ENCODE results near the gene THSD7A.
A peak's percentile ranks its signal among the peaks of the same experiment; 100 is the strongest.

The THSD7A gene

GRCh38 chr7:11376529-11376928 lies 455.5 kb downstream of the THSD7A start:
- Histone ChIP-seq H3K27me3 (replicated peaks; ENCODE audit: control insufficient read depth, insufficient read depth, low read length) (no peaks in the 10 kb centered on the region), H3K36me3 (ENCODE audit: control insufficient read depth, insufficient read depth, low read length) (no peaks in the 10 kb centered on the region), H3K4me3 (replicated peaks; ENCODE audit: low read depth, low read length) (no peak overlapping the region)
- no peak for TF ChIP-seq CTCF (IDR thresholded peaks at IDR 0.05; ENCODE audit: insufficient read depth, low read length, poor library complexity, severe bottlenecking)
- no peak for DNase-seq (ENCODE audit: extremely low read depth, insufficient read length)

GRCh38 chr7:11374629-11375028 lies 457.4 kb downstream of the THSD7A start:
- no peak for DNase-seq (ENCODE audit: extremely low read depth, insufficient read length)
- Histone ChIP-seq H3K27me3 (replicated peaks; ENCODE audit: control insufficient read depth, insufficient read depth, low read length) (no peaks in the 10 kb centered on the region), H3K36me3 (ENCODE audit: control insufficient read depth, insufficient read depth, low read length) (no peaks in the 10 kb centered on the region), H3K4me3 (replicated peaks; ENCODE audit: low read depth, low read length) (no peak overlapping the region)
- TF ChIP-seq CTCF (IDR thresholded peaks at IDR 0.05; ENCODE audit: insufficient read depth, low read length, poor library complexity, severe bottlenecking): no peak

- Histone ChIP-seq H3K27me3 (replicated peaks; ENCODE audit: control insufficient read depth, insufficient read depth, low read length) (no peaks in the 10 kb centered on the region), H3K4me3 (replicated peaks; ENCODE audit: low read depth, low read length) (no peak overlapping the region), H3K36me3 (ENCODE audit: control insufficient read depth, insufficient read depth, low read length) (no peaks in the 10 kb centered on the region)
- peak; percentile 58 for TF ChIP-seq CTCF (IDR thresholded peaks at IDR 0.05; ENCODE audit: insufficient read depth, low read length, poor library complexity, severe bottlenecking)
- DNase-seq (ENCODE audit: extremely low read depth, insufficient read length): no peak
Measured at GRCh38 chr7:11373546-11374142, 458.4 kb downstream of the THSD7A start.

- H3K36me3 ChIP-seq (ENCODE audit: control insufficient read depth, insufficient read depth, low read length): no peaks in the 10 kb centered on the region
- no peak for TF ChIP-seq CTCF (IDR thresholded peaks at IDR 0.05; ENCODE audit: insufficient read depth, low read length, poor library complexity, severe bottlenecking)
- no peak for DNase-seq (ENCODE audit: extremely low read depth, insufficient read length)
- no peak overlapping the region for H3K4me3 ChIP-seq (replicated peaks; ENCODE audit: low read depth, low read length)
- H3K27me3 ChIP-seq (replicated peaks; ENCODE audit: control insufficient read depth, insufficient read depth, low read length): no peaks in the 10 kb centered on the region
Measured at GRCh38 chr7:11369696-11370095, 462.3 kb downstream of the THSD7A start.

- no peaks in the 10 kb centered on the region for H3K27me3 ChIP-seq (replicated peaks; ENCODE audit: control insufficient read depth, insufficient read depth, low read length)
- no peak for TF ChIP-seq CTCF (IDR thresholded peaks at IDR 0.05; ENCODE audit: insufficient read depth, low read length, poor library complexity, severe bottlenecking)
- DNase-seq (ENCODE audit: extremely low read depth, insufficient read length): no peak
Measured at GRCh38 chr7:11366118-11366517, 465.9 kb downstream of the THSD7A start.

GRCh38 chr7:11358637-11359036 lies 473.4 kb downstream of the THSD7A start:
- no peak for TF ChIP-seq CTCF (IDR thresholded peaks at IDR 0.05; ENCODE audit: insufficient read depth, low read length, poor library complexity, severe bottlenecking)

More at GRCh38 chr7:11366118-11366517, 465.9 kb downstream of the THSD7A start:
- Histone ChIP-seq H3K36me3 (ENCODE audit: control insufficient read depth, insufficient read depth, low read length) (no peaks in the 10 kb centered on the region), H3K4me3 (replicated peaks; ENCODE audit: low read depth, low read length) (no peak overlapping the region)

More at GRCh38 chr7:11358637-11359036, 473.4 kb downstream of the THSD7A start:
- Histone ChIP-seq H3K4me3 (replicated peaks; ENCODE audit: low read depth, low read length) (no peak overlapping the region), H3K27me3 (replicated peaks; ENCODE audit: control insufficient read depth, insufficient read depth, low read length) (no peaks in the 10 kb centered on the region), H3K36me3 (ENCODE audit: control insufficient read depth, insufficient read depth, low read length) (no peaks in the 10 kb centered on the region)
- DNase-seq (ENCODE audit: extremely low read depth, insufficient read length): no peak

Data from GM06990 (cell line).